Renal pelvis (tissue), 4 donors: Measurements from ENCODE around the gene ZBTB46. TPM values are rescaled to one million over a fixed set of nuclear protein-coding genes. Genes with fewer than 3 reads are reported as not detected.

Source experiments
- DNase-seq: peaks from one replicate; pipeline ENCODE4 v3.0.0-alpha.2; 2013
- polyA plus RNA-seq, 3 donors: library from polyadenylated mRNA; unstranded; fragments of 120-200 nt; gene quantifications; one replicate each; pipeline ENCODE4 v1.2.1, GENCODE V29; 2013; ENCODE audit not compliant: insufficient read length in 3 of 3

ZBTB46 gene
- polyA plus RNA-seq, 3 donors, result 16.8 to 23.5 (median 19.5) TPM

DNA sequence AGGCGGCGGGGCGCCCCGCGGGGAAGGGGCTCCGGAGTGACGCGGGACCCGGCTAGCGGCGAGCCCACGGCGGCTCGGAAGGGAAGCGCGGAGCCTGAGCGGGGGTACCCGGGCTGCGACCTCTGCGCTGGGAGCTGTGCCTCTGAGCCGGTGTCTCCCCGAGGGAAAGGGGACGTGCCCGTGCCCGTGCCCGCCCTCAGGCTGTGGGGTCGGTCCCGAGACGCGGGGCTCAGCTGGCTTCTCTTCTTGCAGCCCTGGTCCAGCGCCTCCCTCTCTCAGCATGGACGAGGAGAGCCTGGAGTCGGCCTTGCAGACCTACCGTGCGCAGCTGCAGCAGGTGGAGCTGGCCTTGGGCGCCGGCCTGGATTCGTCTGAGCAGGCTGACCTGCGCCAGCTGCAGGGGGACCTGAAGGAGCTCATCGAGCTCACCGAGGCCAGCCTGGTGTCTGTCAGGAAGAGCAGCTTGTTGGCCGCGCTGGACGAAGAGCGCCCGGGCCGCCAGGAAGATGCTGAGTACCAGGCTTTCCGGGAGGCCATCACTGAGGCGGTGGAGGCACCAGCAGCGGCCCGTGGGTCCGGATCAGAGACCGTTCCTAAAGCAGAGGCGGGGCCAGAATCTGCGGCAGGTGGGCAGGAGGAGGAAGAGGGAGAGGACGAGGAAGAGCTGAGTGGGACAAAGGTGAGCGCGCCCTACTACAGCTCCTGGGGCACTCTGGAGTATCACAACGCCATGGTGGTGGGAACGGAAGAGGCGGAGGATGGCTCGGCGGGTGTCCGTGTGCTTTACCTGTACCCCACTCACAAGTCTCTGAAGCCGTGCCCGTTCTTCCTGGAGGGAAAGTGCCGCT, 122.5 kb downstream of the ZBTB46 start:
- DNase-seq, result no peak

GRCh38 chr20:63707558-63708300, 123.3 kb downstream of the ZBTB46 start, which contains the start of the genes ARFRP1 and ZGPAT:
Gene ARFRP1, minus strand, starts transcription at chr20:63707976. Its CDS starts 885 bp downstream, at chr20:63707091.
Gene ZGPAT, plus strand, starts transcription at chr20:63708039. Its CDS starts 542 bp downstream, at chr20:63708581.
- DNase-seq, result peak; percentile 86

DNA sequence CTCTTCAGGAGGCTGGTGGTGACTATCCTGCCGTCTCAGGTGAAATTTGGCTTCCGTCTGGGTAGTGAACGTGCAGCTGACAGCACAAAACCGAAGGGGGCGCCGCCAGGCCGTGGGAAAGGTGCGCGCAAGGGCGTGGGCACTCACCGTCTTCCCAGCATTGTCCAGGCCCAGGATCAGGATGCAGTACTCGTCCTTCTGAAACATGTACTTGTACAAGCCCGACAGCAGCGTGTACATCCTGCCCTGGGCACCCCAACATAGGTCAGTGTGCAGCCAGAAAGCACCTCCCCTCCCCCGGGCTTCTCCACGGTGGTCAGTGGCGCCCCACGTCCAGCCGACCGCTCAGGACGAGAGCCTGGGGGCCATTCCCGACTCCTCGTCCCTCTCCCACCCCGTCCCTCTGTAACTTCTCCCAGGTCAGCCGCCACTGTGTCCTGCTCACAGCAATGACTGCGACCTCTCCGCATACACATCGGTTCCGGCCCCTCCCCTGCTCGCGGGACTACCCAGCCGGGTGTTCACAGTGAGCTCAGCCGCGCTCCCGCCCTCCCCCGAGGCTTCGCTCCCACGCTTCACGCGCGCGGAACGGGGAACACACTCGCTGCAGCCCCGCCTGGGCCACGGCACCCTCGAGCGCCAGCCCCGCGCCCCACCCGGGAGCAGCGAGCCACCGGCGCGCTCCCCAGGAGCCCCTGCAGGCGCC, 124.1 kb downstream of the ZBTB46 start:
- DNase-seq, result no peak

GRCh38 chr20:63706027-63706695, 124.9 kb downstream of the ZBTB46 start:
- DNase-seq, result no peak

- DNase-seq, result no peak
Observed at GRCh38 chr20:63705232-63706026, 125.6 kb downstream of the ZBTB46 start.

DNA sequence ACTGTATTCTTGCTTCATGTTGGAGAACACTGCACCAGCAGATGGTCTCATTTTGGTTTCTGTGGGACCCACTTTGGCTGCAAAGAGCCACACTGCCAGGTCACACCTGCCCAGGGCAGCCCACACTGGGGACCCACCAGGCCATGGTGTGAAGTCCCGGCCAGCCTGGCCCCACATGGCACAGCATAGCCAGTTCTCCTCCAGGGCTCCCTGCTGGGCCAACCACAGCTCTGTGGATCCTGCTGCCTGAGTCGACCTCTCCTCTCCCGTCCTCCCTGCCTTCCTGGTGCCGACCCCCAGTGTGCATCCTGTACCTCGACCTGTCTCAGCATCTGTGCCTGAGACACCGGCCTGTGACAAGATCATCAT, 126.3 kb downstream of the ZBTB46 start:
- no peak for DNase-seq

DNA sequence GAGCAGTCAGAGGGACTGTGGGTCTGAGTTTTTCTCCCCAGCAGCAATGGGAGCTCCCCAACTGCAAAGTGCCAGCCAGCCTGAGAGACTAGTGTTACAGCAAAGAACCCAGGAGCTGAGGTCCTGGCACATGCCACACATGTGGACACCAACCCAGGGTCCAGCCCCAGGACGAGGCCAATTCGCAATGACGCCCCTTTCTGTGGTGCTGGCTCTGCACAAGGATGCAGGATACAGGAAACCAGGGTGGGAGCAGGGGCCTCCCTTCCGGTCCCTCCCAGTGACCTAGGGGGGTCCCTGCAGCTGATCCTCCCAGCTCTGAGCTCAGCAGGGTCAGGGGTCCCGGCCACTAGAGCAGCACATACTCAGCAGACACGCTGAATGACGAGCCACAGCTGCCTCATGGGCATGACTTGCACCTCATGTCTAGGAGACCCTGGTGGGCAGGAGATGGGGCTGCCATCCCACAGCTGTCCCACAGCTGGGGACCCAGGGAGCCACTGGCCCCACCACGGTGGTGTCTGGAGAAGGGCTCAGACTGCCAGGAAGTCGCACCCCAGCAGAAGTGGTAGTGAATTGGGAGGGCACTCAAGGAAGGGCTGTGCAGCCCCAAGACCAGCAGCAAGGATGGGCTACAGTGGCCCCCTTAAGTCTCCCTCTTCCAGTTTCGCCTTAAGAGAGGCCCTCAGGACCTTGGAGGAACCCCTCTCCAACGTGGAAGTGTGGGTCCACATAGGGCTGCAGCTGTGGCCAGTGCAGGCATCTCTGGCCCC, 126.9 kb downstream of the ZBTB46 start:
- DNase-seq, result no peak

- no peak for DNase-seq
Observed at GRCh38 chr20:63703471-63703975, 127.5 kb downstream of the ZBTB46 start.

- no peak for DNase-seq
Observed at GRCh38 chr20:63702751-63703470, 128.2 kb downstream of the ZBTB46 start.

DNA sequence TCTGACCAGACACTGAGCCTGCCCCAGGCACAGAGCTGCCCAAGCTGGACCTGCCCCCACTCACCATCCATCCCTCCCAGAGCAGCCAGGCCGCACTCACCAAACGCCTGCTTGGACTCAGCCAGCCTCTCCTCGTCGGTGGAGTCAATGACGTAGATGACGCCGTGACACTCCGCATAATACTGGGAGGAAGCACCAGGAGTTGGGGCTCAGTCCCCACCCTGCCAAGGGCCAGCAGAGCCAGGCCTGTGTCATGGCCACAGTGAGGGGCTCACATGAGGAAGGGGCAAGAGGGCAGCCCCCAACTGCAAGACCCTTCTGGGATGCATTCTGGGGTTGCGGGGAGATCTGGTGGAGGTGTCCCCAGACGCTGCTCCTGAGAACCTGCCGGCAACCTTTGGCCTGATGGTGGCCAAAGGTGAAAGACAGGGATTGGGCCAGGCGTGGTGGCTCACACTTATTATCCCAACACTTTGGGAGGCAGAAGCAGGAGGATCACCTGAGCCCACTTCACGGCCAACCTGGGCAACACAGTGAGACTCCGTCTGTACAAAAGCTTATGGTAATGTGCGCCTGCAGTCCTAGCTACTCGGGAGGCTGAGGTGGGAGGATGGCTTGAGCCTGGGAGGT, 128.9 kb downstream of the ZBTB46 start:
- DNase-seq, result no peak

DNA sequence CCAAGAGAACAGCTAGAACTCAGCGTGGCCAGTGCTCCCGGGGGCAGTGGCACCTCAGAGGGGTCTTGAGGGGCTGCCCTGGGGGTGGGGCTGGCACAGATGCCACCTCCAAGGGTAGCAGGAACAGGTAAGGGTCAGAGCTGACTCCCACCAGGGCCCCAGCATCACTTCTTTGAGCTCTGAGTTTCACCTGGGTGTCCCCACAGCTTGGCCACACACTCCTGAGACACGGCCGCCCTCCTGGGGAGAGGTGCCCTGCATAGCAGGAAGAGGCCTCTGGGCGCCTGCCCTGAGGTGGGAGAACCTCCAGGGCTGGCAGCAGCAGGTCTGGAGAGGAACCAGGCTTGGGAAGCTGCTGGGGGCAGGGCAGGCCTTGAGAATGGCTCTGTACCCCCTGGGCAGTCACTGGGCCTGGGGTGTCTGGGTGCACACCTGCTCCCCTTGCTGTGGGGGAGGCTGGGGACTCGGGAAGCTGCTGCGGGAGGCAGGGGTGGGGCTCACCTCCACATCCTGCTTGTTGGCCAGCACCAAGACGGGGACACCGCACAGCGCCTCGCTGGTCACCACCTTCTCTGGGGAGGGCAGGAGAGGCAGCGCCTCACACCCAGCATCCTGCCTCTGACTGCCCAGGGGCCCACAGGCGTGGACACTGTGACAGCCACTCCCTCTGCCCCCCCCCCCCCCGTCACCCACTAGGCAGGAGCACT, 129.6 kb downstream of the ZBTB46 start:
- DNase-seq, result no peak

DNA sequence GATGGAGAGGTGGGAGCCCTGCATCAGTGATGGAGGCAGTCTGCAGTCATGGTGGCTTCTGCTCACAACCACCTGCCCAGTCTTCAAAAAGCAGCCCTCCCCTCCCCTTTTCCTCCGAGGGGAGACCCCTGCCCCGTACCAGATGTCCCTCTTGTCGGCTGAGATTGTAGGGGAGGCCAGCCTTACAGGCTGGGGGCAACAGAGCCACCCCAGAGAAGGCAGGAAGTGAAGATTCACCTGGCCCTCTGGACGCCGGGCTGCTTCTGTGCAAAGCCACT, 130.1 kb downstream of the ZBTB46 start:
- no peak for DNase-seq

DNA sequence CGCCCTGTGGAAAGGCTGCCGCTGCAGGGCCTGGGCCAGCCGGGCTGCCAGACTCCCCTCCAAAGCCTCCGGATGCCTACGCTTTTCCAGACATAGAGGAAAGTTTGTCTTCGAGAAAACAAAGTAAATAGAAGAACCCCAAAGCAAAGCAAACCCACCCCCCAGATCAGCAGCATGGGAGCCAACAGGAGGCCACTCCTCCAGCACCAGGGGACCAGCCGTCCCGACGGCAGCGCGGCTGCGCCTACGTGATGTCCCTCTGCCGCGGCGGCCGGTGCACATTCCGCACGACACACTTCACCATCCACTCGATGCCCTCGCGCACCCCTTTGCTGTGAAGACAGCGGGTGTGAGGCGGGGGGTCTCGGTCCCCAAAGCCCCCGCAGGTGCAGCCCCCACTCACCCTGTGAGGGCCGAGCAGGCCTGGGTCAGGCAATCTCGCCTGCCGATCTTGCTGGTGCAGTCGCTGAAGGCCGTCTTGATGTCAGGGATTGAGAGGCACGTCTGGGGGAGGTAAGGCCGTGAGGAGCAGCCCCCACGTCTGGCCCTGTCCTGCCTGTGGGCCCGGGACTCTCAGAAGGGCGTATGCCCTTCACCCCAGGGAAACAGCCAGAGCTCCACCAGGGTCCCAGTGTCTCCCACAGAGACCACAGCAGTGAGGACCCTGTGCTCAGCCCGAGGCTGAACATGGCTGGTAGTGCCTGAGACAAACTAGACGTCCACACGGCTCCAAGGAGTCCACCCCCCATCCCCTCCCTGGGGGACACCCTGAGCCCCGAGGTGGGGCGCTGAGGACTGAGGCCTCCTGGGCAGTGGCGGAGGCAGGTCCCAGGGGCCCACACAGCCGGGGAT, 130.6 kb downstream of the ZBTB46 start:
- no peak for DNase-seq

- no peak for DNase-seq
Observed at GRCh38 chr20:63699466-63700198, 131.4 kb downstream of the ZBTB46 start.

DNA sequence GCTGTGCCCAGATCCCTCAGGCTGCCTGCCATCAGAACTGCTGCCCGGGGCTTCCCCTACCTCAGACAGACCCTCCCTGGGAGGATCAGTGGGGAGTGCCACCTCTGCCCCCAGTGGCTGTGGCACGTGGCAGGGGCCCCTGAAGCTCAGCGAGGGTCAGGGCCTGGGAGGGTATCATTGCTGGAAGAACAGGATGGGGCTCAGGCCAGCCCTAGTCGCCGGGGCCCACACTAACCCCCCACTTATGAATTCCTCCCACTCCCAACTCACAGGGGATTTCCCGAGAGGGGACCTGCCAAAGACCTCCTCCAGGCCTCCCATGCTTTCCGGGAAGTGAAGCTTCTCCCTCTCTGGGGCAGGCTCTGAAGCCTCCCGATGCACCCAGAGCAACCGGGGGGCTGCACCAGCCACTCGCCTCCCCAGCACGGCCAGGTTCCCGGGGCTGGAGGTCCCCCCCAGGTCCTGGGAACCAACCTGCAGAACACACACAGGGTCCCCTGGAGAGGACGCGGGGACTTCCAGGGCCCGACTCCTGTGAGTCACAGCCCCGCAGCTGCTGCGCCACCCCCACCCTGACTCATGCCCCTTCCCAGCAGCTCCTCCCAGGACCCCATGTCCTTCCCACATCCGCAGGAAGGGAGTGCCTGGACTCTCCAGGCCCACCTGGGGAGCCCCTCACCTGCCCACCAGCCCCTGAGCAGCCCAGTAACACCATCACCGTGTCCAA, 132.2 kb downstream of the ZBTB46 start:
- DNase-seq, result no peak
